GM23338 (cell line): ENCODE measurements around the gene KIAA0513. TPM values are rescaled to one million over a fixed set of nuclear protein-coding genes. Genes with fewer than 3 reads are reported as not detected.

Experiments used
- ATAC-seq: fragments of 200-7000 bp; cut with Tn5 transposase; 3 replicates; pipeline ENCODE4 v1.9.1; 2020
- DNase-seq: peaks from one replicate; pipeline ENCODE4 v3.0.0-alpha.2; 2015; ENCODE audit warnings: low spot score
- H2AFZ ChIP-seq: fragments of 200-600 bp; sonication (generic); 2 replicates; pipeline ENCODE4 v1.8.0; 2016; ENCODE audit warnings: antibody characterized with exemption, mild to moderate bottlenecking, moderate library complexity
- H3F3A ChIP-seq: fragments of 200-600 bp; sonication (generic); replicated peaks from 2 replicates; pipeline ENCODE4 v1.8.0; 2017; ENCODE audit warnings: antibody characterized with exemption, mixed run types, low read depth
- H3K27ac ChIP-seq: fragments of 200-600 bp; sonication (generic); 2 replicates; pipeline ENCODE4 v1.6.1; 2016; ENCODE audit warnings: low read depth
- H3K27me3 ChIP-seq: fragments of 200-600 bp; sonication (generic); 2 replicates; pipeline ENCODE4 v1.8.0; 2016; ENCODE audit warnings: mild to moderate bottlenecking, mixed run types, moderate library complexity; ENCODE audit not compliant: insufficient read depth
- H3K36me3 ChIP-seq: fragments of 200-600 bp; sonication (generic); 2 replicates; pipeline ENCODE4 v1.8.0; 2016; ENCODE audit warnings: mild to moderate bottlenecking; ENCODE audit not compliant: insufficient read depth
- H3K4me1 ChIP-seq: fragments of 200-600 bp; sonication (generic); 2 replicates; pipeline ENCODE4 v1.8.0; 2016; ENCODE audit warnings: mild to moderate bottlenecking, moderate library complexity; ENCODE audit not compliant: insufficient read depth
- H3K4me2 ChIP-seq: fragments of 200-600 bp; sonication (generic); 2 replicates; pipeline ENCODE4 v1.7.1; 2017; ENCODE audit warnings: mixed run types
- H3K4me3 ChIP-seq: fragments of 200-600 bp; sonication (generic); 2 replicates; pipeline ENCODE4 v1.6.1; 2016; ENCODE audit warnings: mixed run types
- H3K79me2 ChIP-seq: fragments of 200-600 bp; sonication (generic); replicated peaks from 2 replicates; pipeline ENCODE4 v1.8.0; 2017; ENCODE audit warnings: mild to moderate bottlenecking; ENCODE audit not compliant: insufficient read depth
- H3K9me2 ChIP-seq: fragments of 200-600 bp; sonication (generic); 2 replicates; pipeline ENCODE4 v1.8.0; 2017; ENCODE audit not compliant: insufficient read depth
- H4K20me1 ChIP-seq: fragments of 200-600 bp; sonication (generic); replicated peaks from 2 replicates; pipeline ENCODE4 v1.8.0; 2017; ENCODE audit warnings: mild to moderate bottlenecking; ENCODE audit not compliant: insufficient read depth
- H3K27ac Mint-ChIP-seq: 2 replicates; pipeline ENCODE4 v1.8.0; 2020; ENCODE audit warnings: inconsistent platforms, mild to moderate bottlenecking, moderate library complexity, mixed read lengths
- H3K27me3 Mint-ChIP-seq: 3 replicates; pipeline ENCODE4 v1.8.0; 2022; ENCODE audit warnings: low read depth, mild to moderate bottlenecking, moderate library complexity, mixed read lengths, inconsistent platforms; ENCODE audit not compliant: insufficient read depth, poor library complexity
- H3K36me3 Mint-ChIP-seq: 3 replicates; pipeline ENCODE4 v1.8.0; 2021; ENCODE audit warnings: low read depth, mild to moderate bottlenecking, inconsistent platforms, moderate library complexity, mixed read lengths
- H3K4me1 Mint-ChIP-seq: 3 replicates; pipeline ENCODE4 v1.8.0; 2020; ENCODE audit warnings: mild to moderate bottlenecking, inconsistent platforms, mixed read lengths
- H3K4me3 Mint-ChIP-seq: 3 replicates; pipeline ENCODE4 v1.8.0; 2021; ENCODE audit warnings: moderate library complexity, mild to moderate bottlenecking, inconsistent platforms, mixed read lengths
- H3K9me3 Mint-ChIP-seq: 3 replicates; pipeline ENCODE4 v1.8.0; 2020; ENCODE audit warnings: moderate library complexity, mild to moderate bottlenecking, inconsistent platforms, mixed read lengths
- CREB1 ChIP-seq: fragments of 250-450 bp; sonication (Bioruptor Pico); IDR thresholded peaks from 2 replicates; pipeline ENCODE4 v1.5.0; 2020; ENCODE audit warnings: low read depth, mild to moderate bottlenecking, moderate library complexity
- EZH2 ChIP-seq: fragments of 200-600 bp; sonication (generic); IDR thresholded peaks from one replicate; pipeline ENCODE4 v1.8.0; 2017; ENCODE audit warnings: antibody characterized with exemption, mild to moderate bottlenecking, low read depth; ENCODE audit not compliant: unreplicated experiment
- EZH2phosphoT487 ChIP-seq: fragments of 200-600 bp; sonication (generic); IDR thresholded peaks from one replicate; pipeline ENCODE4 v1.8.1; 2018; ENCODE audit warnings: antibody characterized with exemption; ENCODE audit not compliant: unreplicated experiment
- JUNB ChIP-seq: IDR thresholded peaks from one replicate; pipeline ENCODE4 v1.6.1; 2016; ENCODE audit warnings: antibody characterized with exemption; ENCODE audit not compliant: unreplicated experiment
- NANOG ChIP-seq: IDR thresholded peaks from 2 replicates; pipeline ENCODE4 v1.6.1; 2016; ENCODE audit warnings: antibody characterized with exemption, borderline replicate concordance
- POLR2AphosphoS5 ChIP-seq: IDR thresholded peaks from 2 replicates; pipeline ENCODE4 v1.6.1; 2016; ENCODE audit warnings: antibody characterized with exemption, low read depth
- STAT1 ChIP-seq: IDR thresholded peaks from one replicate; pipeline ENCODE4 v1.6.1; 2016; ENCODE audit warnings: antibody characterized with exemption; ENCODE audit not compliant: unreplicated experiment
- ZNF114 ChIP-seq: fragments of 250-450 bp; sonication (Bioruptor Pico); IDR thresholded peaks from 2 replicates; pipeline ENCODE4 v1.5.0; 2020; ENCODE audit warnings: mild to moderate bottlenecking, moderate library complexity
- ZNF331 ChIP-seq: fragments of 250-450 bp; sonication (Bioruptor Pico); IDR thresholded peaks from 2 replicates; pipeline ENCODE4 v1.5.0; 2020; ENCODE audit warnings: low read depth, mild to moderate bottlenecking, moderate library complexity
- polyA plus RNA-seq: library from polyadenylated mRNA; unstranded; fragments of >200 nt; fragmentation: Nextera tagmentation; extraction: Ambion mirVana; gene quantifications from 2 replicates; pipeline ENCODE4 v1.2.1, GENCODE V29; 2016
- total RNA-seq: library from RNA; depleted of rRNA; stranded (reverse); fragments of >200 nt; shearing (Covaris generic); gene quantifications from 2 replicates; pipeline ENCODE4 v1.2.3, GENCODE V29; 2014
- TF ChIP-seq, protein P1 (sequence below): IDR thresholded peaks from 2 replicates; pipeline ENCODE4 v1.6.1; 2016; ENCODE audit warnings: antibody characterized with exemption
- TF ChIP-seq, protein P2 (sequence below), 2 experiments: fragments of 200-600 bp in 1 of 2; sonication (generic) in 1 of 2; conservative IDR thresholded peaks; 2 replicates each; pipeline versions ENCODE4 v1.5.1 to v1.6.1; 2016 to 2017; ENCODE audit warnings: antibody characterized with exemption in 2 of 2, low read depth in 2 of 2, mild to moderate bottlenecking in 2 of 2, moderate library complexity in 1 of 2
- TF ChIP-seq, protein P3 (sequence below): IDR thresholded peaks from one replicate; pipeline ENCODE4 v1.6.1; 2018; ENCODE audit warnings: antibody characterized with exemption; ENCODE audit not compliant: unreplicated experiment
- TF ChIP-seq, protein P4 (sequence below): fragments of 250-450 bp; sonication (Bioruptor Pico); IDR thresholded peaks from 2 replicates; pipeline ENCODE4 v1.5.0; 2020; ENCODE audit warnings: mild to moderate bottlenecking, moderate library complexity

KIAA0513 gene
- total and polyA plus RNA-seq, 2 experiments from 2014 or later: 2.1 to 8.7 TPM

DNA sequence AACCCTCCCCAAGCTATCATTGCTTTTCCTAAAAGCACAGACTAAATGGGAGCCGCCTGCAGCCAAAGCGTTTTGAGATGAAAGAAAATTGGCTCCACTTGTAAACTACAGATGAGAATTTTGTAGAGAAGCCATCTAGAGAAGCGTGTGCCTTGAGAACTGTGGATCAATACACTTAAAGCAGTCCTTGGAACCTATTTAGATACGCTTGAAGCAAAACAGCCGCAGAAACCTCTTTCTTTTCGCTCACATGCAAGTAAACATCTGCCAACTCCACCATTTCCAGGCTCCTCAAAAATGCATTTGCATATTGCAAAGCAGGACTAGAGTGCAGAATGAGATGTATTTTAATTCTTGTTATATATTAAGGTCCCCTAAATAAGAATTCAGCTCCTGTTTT is 13.1 kb downstream of the KIAA0513 start:
- Histone ChIP-seq H2AFZ (no peak overlapping the region), H4K20me1 (no peaks in the 10 kb centered on the region), H3K4me2 (no peak overlapping the region), H3K27ac (no peak overlapping the region), H3K9me2 (no peaks in the 10 kb centered on the region), H3K36me3 (no peaks in the 10 kb centered on the region), H3K4me1 (no peaks in the 10 kb centered on the region), H3K4me3 (no peak overlapping the region), H3F3A (no peaks in the 10 kb centered on the region), H3K27me3 (no peaks in the 10 kb centered on the region), H3K79me2 (no peaks in the 10 kb centered on the region)
- ATAC-seq (no peak), DNase-seq (no peak)
- TF ChIP-seq ZNF114 (no peak), EZH2phosphoT487 (no peak), STAT1 (no peak), ZNF331 (CRISPR knock-in tag) (no peak), CREB1 (CRISPR knock-in tag) (no peak), JUNB (no peak), EZH2 (no peak), NANOG (no peak), POLR2AphosphoS5 (no peak)
- TF ChIP-seq, protein P1, sequence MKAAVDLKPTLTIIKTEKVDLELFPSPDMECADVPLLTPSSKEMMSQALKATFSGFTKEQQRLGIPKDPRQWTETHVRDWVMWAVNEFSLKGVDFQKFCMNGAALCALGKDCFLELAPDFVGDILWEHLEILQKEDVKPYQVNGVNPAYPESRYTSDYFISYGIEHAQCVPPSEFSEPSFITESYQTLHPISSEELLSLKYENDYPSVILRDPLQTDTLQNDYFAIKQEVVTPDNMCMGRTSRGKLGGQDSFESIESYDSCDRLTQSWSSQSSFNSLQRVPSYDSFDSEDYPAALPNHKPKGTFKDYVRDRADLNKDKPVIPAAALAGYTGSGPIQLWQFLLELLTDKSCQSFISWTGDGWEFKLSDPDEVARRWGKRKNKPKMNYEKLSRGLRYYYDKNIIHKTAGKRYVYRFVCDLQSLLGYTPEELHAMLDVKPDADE: no peak
- TF ChIP-seq, protein P2, sequence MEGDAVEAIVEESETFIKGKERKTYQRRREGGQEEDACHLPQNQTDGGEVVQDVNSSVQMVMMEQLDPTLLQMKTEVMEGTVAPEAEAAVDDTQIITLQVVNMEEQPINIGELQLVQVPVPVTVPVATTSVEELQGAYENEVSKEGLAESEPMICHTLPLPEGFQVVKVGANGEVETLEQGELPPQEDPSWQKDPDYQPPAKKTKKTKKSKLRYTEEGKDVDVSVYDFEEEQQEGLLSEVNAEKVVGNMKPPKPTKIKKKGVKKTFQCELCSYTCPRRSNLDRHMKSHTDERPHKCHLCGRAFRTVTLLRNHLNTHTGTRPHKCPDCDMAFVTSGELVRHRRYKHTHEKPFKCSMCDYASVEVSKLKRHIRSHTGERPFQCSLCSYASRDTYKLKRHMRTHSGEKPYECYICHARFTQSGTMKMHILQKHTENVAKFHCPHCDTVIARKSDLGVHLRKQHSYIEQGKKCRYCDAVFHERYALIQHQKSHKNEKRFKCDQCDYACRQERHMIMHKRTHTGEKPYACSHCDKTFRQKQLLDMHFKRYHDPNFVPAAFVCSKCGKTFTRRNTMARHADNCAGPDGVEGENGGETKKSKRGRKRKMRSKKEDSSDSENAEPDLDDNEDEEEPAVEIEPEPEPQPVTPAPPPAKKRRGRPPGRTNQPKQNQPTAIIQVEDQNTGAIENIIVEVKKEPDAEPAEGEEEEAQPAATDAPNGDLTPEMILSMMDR (conservative IDR thresholded peaks at IDR 0.05; ENCODE audit: low read depth in 2 of 2): no peak
- TF ChIP-seq, protein P3, sequence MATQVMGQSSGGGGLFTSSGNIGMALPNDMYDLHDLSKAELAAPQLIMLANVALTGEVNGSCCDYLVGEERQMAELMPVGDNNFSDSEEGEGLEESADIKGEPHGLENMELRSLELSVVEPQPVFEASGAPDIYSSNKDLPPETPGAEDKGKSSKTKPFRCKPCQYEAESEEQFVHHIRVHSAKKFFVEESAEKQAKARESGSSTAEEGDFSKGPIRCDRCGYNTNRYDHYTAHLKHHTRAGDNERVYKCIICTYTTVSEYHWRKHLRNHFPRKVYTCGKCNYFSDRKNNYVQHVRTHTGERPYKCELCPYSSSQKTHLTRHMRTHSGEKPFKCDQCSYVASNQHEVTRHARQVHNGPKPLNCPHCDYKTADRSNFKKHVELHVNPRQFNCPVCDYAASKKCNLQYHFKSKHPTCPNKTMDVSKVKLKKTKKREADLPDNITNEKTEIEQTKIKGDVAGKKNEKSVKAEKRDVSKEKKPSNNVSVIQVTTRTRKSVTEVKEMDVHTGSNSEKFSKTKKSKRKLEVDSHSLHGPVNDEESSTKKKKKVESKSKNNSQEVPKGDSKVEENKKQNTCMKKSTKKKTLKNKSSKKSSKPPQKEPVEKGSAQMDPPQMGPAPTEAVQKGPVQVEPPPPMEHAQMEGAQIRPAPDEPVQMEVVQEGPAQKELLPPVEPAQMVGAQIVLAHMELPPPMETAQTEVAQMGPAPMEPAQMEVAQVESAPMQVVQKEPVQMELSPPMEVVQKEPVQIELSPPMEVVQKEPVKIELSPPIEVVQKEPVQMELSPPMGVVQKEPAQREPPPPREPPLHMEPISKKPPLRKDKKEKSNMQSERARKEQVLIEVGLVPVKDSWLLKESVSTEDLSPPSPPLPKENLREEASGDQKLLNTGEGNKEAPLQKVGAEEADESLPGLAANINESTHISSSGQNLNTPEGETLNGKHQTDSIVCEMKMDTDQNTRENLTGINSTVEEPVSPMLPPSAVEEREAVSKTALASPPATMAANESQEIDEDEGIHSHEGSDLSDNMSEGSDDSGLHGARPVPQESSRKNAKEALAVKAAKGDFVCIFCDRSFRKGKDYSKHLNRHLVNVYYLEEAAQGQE: no peak
- TF ChIP-seq, protein P4, sequence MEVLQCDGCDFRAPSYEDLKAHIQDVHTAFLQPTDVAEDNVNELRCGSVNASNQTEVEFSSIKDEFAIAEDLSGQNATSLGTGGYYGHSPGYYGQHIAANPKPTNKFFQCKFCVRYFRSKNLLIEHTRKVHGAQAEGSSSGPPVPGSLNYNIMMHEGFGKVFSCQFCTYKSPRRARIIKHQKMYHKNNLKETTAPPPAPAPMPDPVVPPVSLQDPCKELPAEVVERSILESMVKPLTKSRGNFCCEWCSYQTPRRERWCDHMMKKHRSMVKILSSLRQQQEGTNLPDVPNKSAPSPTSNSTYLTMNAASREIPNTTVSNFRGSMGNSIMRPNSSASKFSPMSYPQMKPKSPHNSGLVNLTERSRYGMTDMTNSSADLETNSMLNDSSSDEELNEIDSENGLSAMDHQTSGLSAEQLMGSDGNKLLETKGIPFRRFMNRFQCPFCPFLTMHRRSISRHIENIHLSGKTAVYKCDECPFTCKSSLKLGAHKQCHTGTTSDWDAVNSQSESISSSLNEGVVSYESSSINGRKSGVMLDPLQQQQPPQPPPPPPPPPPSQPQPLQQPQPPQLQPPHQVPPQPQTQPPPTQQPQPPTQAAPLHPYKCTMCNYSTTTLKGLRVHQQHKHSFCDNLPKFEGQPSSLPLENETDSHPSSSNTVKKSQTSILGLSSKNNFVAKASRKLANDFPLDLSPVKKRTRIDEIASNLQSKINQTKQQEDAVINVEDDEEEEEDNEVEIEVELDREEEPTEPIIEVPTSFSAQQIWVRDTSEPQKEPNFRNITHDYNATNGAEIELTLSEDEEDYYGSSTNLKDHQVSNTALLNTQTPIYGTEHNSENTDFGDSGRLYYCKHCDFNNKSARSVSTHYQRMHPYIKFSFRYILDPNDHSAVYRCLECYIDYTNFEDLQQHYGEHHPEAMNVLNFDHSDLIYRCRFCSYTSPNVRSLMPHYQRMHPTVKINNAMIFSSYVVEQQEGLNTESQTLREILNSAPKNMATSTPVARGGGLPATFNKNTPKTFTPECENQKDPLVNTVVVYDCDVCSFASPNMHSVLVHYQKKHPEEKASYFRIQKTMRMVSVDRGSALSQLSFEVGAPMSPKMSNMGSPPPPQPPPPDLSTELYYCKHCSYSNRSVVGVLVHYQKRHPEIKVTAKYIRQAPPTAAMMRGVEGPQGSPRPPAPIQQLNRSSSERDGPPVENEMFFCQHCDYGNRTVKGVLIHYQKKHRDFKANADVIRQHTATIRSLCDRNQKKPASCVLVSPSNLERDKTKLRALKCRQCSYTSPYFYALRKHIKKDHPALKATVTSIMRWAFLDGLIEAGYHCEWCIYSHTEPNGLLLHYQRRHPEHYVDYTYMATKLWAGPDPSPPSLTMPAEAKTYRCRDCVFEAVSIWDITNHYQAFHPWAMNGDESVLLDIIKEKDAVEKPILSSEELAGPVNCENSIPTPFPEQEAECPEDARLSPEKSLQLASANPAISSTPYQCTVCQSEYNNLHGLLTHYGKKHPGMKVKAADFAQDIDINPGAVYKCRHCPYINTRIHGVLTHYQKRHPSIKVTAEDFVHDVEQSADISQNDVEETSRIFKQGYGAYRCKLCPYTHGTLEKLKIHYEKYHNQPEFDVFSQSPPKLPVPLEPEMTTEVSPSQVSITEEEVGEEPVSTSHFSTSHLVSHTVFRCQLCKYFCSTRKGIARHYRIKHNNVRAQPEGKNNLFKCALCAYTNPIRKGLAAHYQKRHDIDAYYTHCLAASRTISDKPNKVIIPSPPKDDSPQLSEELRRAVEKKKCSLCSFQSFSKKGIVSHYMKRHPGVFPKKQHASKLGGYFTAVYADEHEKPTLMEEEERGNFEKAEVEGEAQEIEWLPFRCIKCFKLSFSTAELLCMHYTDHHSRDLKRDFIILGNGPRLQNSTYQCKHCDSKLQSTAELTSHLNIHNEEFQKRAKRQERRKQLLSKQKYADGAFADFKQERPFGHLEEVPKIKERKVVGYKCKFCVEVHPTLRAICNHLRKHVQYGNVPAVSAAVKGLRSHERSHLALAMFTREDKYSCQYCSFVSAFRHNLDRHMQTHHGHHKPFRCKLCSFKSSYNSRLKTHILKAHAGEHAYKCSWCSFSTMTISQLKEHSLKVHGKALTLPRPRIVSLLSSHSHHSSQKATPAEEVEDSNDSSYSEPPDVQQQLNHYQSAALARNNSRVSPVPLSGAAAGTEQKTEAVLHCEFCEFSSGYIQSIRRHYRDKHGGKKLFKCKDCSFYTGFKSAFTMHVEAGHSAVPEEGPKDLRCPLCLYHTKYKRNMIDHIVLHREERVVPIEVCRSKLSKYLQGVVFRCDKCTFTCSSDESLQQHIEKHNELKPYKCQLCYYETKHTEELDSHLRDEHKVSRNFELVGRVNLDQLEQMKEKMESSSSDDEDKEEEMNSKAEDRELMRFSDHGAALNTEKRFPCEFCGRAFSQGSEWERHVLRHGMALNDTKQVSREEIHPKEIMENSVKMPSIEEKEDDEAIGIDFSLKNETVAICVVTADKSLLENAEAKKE (CRISPR knock-in tag): no peak
- no peaks in the 10 kb centered on the region for H3K4me1 Mint-ChIP-seq
- no peak overlapping the region for H3K4me3 Mint-ChIP-seq
- H3K27me3 Mint-ChIP-seq: peaks cover 6% of the 10 kb centered on the region
- no peak overlapping the region for H3K27ac Mint-ChIP-seq
- H3K9me3 Mint-ChIP-seq: no peaks in the 10 kb centered on the region
- no peaks in the 10 kb centered on the region for H3K36me3 Mint-ChIP-seq
